ENCODE results near the gene GPR17.

GPR17 gene

GRCh38 chr2:127671557-127672302, 25.8 kb downstream of the GPR17 start:
- DNase-seq (ENCODE audit: low read depth), result no peak

GRCh38 chr2:127672341-127673224, 26.6 kb downstream of the GPR17 start:
- DNase-seq (ENCODE audit: low read depth), result no peak

- no peak for DNase-seq (ENCODE audit: low read depth)
Observed at GRCh38 chr2:127673291-127674069, 27.5 kb downstream of the GPR17 start.

- DNase-seq (ENCODE audit: low read depth), result no peak
Observed at GRCh38 chr2:127674241-127675209, 28.6 kb downstream of the GPR17 start.

GRCh38 chr2:127675331-127676261, 29.6 kb downstream of the GPR17 start, which contains the start of gene LIMS2:
Gene LIMS2, minus strand, starts transcription at chr2:127675530. Its CDS starts 506 bp downstream, at chr2:127675024.
- no peak for DNase-seq (ENCODE audit: low read depth)

- DNase-seq (ENCODE audit: low read depth), result no peak
Observed at GRCh38 chr2:127676906-127677305, 31.0 kb downstream of the GPR17 start.

- no peak for DNase-seq (ENCODE audit: low read depth)
Observed at GRCh38 chr2:127678531-127678930, 32.6 kb downstream of the GPR17 start.

- no peak for DNase-seq (ENCODE audit: low read depth)
Observed at GRCh38 chr2:127678991-127679390, 33.0 kb downstream of the GPR17 start.

GRCh38 chr2:127679680-127680361, 33.9 kb downstream of the GPR17 start:
- no peak for DNase-seq (ENCODE audit: low read depth)

- DNase-seq (ENCODE audit: low read depth), result no peak
Observed at GRCh38 chr2:127680706-127681287, 34.8 kb downstream of the GPR17 start.

GRCh38 chr2:127681288-127681804, 35.4 kb downstream of the GPR17 start:
- DNase-seq (ENCODE audit: low read depth), result no peak

- DNase-seq (ENCODE audit: low read depth), result no peak
Observed at GRCh38 chr2:127681976-127682857, 36.3 kb downstream of the GPR17 start.

- DNase-seq (ENCODE audit: low read depth), result no peak
Observed at GRCh38 chr2:127683056-127683455, 37.1 kb downstream of the GPR17 start.

GRCh38 chr2:127683757-127684156, 37.8 kb downstream of the GPR17 start:
- no peak for DNase-seq (ENCODE audit: low read depth)

GRCh38 chr2:127685410-127686080, 39.6 kb downstream of the GPR17 start:
- DNase-seq (ENCODE audit: low read depth), result no peak

GRCh38 chr2:127688405-127688804, 42.5 kb downstream of the GPR17 start:
- DNase-seq (ENCODE audit: low read depth), result no peak

GRCh38 chr2:127690696-127691095, 44.7 kb downstream of the GPR17 start:
- DNase-seq (ENCODE audit: low read depth), result no peak

All from stimulated activated CD8-positive, alpha-beta memory T cell treated with anti-CD3 and anti-CD28 coated beads, Interleukin-15, amount 100 ng/mL, for 1 hour (primary cell).